GM21390 (cell line): ENCODE measurements around the gene SCMH1.
"Not testable (repeated sequence)": the region's sequence is repeated elsewhere in the genome, so short reads cannot be mapped to it uniquely, and the experiment has no call there.

Experiments used
- ATAC-seq: cut with Tn5 transposase; IDR thresholded peaks from one replicate; pipeline ENCODE4 v1.9.1; 2021; ENCODE audit not compliant: unreplicated experiment

The SCMH1 gene

DNA sequence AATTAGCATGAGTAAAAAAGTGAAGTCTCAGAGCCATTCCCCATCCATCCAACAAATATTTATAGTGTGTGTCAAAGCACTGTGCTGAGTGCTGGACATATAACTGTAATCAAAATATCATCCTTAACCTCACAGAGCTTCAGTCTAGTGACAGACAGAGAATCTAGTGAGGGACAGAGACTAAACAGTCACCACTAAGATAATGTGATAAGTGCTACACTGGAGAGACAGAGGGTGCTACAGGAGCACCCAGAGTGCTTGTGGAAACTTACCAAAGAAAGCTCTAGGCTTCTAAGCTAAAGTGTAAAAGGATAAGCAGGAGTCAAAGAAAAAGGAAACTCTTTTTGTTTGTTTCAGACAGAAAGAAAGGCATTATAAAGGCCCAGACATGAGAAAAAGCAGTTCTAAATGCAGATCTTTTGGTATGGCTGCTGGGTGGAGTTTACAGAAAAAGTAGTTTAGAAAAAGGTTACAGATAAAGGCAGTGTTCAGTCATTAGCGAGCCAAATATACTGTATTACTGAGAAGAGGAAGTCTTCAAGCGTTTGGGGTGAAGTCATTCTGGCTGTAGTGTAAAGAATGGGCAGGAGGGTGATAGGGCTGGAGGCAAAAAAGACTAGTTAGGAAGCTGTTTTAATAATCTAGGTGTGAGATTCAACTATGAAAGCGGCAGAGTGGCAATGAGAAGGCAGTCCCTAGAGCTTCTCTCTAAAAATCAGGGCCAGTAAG lies 83.8 kb downstream of the SCMH1 start:
- ATAC-seq, result no peak

DNA sequence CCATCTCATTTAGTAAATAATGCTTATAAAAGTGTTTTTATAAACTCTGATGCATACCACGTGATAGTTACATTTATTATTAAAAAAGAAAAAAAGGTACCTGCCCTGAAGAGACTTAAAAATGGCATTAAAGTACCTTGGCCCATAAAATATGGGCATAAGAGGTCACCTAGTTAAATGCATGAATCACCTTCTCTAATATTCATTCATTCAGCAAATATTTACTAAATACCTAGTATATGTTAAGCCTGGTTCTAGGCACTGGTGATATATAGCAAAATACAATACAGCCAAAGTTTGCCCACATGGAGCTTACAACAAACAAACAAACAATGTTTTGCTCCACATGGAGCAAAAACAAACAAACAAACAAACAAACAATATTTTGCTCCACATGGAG lies 87.0 kb downstream of the SCMH1 start:
- no peak for ATAC-seq

DNA sequence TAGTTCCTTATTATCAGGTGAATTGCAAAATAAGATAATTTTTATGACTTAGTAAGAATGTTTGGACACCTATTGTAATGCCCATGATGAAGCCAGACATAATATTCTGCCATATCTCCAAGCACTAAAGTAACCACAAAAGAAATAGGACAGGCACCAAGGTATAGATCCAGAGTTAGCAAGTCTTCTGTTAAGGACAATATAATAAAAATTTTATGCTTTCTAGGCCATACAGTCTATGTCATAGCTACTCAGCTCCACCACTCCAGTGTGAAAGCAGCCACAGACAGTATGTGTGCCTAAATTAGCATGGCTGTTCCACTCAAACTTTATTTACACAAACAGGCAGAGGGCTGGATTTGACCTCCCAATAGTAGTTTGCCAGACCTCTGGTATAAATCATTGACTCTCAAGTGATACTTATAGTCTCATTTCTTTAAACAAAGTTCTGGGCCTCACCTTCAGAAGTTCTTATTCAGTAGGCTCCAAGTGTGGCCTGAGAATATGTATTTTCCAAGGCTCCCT lies 88.3 kb downstream of the SCMH1 start:
- no peak for ATAC-seq

DNA sequence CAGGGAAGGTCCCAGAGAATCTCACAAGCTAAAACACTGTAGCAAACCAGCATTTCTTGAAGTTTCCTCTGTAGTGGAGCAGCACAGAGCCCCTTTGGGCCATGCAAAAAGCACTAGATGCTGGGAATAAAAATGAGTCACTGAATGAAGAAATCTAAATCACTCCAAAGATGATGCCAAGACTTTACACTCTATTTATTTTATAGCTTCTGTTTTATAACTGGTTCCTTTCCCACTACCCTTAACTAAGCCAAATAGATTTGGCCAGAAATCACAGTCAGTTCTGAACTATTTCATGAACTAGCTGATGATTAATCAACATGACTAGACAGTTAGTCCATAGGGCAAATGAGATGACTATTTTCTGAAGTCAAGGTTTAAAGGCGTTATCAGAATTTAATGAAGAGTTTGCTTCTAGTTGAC lies 89.5 kb downstream of the SCMH1 start:
- ATAC-seq, result no peak

DNA sequence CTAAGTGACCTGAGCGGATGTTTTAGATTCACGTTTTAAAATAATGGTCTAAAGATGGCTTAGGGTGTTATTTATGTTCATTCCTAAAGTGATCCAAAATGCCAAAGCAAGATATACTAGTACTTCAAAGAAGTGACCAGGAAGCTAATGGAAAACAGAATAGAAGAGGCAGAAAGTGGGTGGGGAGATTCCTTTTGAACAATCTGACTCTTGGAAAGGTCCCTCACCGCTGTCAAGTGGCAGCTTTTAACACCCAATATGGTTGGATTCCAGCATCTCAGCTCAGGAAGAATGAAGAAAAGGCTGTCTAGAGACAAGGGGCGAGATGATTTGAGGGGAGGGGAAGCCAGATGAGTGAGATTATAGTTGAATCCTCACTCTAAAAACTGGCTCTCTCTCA lies 90.3 kb downstream of the SCMH1 start:
- no peak for ATAC-seq

DNA sequence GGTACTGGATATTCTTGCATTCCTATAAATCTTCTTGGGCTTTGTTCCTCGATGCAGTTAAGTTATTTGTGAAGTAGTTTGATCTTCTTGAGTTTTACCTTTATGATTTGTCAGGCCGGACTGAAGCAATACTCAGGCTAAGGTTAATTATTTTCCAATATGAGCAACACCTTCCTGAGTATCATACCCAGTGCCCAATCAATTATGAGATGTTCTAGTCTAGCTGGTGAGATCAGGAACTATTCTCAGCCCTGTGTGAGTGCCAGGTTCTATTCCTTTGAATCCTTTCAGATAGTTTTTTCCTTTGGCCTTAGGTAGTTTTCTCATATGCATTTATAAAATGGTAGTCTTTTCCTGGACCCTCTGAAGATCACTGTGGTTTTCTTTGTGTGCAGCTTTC lies 92.5 kb downstream of the SCMH1 start:
- no peak for ATAC-seq

DNA sequence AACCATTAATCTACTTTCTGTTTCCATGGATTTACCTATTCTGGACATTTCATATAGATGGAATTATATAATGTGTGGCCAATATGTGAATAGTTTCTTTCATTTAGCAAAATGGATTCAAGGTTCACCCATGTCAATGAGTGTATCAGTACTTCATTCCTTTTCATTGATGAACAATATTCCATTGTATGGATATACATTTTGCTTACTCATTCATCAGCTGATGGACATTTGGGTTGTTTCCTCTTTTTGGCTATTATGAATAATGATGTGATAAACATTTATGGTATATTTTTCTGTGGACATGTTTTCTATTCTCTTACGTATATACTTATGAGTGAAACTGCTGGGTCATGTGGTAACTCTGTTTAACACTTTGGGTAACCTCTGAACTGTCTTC lies 97.8 kb downstream of the SCMH1 start:
- no peak for ATAC-seq

DNA sequence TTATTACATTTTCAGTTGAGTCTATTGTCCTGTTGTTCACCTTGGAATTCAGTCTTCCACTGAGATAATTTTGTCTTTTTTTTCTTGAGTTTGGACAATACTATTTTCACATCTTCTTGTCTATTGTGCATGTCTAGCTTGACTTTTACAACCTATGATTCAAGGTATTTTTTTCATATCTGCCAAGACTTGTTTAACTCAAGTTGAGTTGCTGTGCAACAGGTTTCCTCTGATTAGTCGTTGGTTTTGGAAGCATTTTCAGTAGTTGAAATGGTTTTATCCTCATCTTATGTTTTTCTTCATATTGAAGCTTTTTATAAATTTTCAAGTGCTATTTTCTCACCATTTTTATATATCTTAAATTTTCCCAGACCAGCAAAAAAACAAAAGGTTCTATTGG lies 103.6 kb downstream of the SCMH1 start:
- ATAC-seq, result no peak

DNA sequence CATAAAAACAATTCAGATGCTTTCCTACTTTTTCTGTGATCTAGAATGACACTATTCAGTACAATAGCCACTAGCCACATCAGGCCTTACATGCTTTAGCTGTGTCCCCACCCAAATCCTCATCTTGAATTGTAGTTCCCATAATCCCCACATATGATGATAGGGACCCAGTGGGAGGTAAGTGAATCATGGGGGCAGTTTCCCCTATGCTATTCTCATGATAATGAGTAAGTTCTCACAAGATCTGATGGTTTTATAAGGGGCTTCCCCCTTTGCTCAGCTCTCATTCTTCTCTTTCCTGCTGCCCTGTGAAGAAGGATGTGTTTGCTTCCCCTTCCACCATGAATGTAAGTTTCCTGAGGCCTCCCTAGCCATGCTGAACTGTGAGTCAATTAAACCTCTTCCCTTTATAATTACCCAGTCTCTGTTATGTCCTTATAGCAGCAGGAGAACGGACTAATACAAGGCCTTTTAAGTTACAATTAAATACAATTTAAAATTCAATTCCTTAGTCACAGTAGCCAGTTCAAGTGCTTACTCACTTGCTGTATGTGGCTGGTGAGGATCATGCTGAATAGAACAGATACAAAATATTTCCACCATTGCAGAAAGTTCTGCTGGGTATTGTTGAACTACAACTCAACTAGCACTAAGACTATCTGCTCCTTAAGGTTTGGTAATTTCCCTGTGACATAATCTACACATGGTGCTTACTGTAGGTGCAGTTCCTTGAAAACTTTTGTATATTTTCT lies 106.7 kb downstream of the SCMH1 start:
- ATAC-seq, result no peak

DNA sequence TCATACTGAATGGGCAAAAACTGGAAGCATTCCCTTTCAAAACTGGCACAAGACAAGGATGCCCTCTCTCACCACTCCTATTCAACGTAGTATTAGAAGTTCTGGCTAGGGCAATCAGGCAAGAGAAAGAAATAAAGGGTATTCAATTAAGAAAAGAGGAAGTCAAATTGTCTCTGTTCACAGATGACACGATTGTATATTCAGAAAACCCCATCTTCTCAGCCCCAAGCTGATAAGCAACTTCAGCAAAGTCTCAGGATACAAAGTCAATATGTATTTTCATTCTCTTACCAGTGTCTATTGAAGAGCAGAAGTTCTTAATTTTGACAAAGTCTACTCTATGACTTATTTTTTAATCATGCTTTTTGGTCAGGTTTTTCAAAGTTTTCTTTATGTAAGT lies 107.8 kb downstream of the SCMH1 start:
- not testable (repeated sequence) for ATAC-seq

DNA sequence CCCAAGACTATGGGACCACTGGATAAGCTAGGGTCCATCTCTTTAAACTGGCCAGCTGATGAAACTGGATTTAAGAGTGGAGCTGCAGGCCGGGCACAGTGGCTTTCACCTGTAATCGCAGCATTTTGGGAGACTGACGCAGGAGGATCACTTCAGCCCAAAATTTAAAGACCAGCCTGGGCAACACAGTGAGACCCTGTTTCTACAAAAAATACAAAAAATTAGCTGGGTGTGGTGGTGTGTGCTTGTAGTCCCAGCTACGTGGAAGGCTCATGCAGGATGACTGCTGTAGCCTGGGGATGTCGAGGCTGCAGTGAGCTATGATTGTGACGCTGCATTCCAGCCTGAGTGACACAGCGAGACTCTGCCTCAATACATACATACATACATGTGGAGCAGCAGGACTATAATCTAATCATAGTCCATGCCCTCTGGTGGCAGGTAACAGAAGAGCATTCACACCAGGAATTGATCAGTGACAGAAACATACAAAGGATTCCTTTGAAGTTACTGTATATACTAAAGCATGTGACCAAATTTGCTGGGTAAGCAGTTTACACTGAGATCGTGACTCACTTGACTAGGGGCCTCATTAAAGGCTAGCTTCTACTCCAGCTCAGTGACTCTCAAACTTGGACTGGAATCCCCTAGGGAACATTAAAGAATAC lies 119.1 kb downstream of the SCMH1 start:
- ATAC-seq, result no peak

DNA sequence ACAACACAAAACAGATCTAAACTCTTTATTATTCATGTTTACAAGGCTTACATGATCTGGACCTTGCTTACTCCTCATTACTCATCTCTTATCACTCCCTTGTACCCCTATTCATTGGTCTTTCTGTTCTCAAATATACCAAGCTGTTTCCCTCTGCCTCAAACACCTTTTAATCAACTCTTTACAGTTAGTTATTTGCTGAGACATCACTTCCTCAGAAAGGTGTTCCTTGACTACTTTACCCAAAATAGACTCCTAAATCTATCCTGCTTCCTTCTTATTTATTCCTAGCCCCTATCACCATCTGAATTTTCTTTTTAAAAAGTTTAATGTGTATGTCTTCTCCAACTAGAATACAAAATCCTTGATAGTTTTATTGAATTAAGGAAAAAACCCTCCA lies 120.0 kb downstream of the SCMH1 start:
- ATAC-seq, result no peak

DNA sequence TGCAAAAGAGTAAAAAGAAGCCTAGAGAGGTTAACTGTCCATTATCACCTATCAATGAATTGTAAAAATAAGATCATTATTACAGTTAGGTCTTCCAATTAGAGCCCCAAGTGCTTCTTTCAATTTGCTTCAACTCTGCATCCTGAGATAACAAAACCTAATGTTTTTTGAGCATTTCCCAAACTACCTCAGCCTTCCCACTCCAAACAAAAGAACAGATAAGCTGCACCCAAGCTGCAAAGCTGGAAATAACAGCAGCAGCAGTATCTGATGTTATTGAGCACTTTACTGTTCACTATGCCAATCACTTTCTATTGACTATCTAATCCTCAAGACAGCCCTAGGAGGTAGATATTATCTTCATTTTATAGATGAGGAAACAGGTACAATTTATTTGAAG lies 123.5 kb downstream of the SCMH1 start:
- ATAC-seq, result no peak

DNA sequence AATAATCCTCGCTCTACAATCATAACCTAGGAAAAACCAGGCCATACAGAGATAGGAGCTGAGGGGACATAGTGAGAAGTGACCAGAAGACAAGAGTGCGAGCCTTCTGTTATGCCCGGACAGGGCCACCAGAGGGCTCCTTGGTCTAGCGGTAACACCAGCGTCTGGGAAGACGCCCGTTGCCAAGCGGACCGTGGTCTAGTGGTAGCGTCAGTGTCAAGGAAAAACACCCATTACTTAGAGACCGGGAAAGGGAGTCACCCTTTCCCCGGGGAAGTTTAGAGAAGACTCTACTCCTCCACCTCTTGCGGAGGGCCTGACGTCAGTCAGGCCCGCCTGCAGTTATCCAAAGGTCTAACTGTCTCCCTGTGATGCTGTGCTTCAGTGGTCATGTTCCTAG lies 124.9 kb downstream of the SCMH1 start:
- ATAC-seq, result not testable (repeated sequence)

DNA sequence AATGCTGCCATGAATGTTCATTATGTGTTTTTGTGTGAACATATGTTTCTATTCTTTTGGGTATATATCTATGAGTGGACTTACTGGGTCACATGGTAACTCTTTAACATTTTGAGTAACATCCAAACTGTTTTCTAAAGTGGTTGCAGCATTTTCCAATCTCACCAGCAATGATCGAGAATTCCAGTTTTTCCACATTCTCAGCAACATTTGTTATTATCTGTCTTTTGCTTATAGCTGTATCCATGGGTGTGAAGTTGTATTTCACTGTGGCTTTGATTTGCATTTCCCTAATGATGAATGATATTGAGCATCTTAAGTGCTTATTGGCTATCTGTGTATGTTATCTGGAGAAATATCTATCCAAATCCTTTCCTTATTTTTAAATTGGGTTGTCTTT lies 131.4 kb downstream of the SCMH1 start:
- ATAC-seq, result no peak

DNA sequence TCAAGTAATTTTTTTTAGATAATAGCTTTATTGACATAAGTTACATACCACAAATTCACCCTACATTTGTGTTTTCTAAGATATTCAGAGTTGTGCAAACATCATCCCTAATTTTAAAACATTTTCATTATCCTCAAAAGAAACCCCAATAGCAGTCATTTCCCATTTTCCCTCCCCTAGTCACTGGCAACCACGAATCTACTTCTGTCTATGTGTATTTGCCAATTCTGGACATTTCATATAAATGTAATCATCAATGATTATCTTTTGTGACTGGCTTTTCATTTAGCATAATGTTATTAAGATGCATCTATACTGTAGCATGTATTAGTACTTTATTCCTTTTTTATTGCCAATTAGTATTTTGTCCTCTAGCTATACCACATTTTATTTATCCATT lies 131.8 kb downstream of the SCMH1 start:
- no peak for ATAC-seq

DNA sequence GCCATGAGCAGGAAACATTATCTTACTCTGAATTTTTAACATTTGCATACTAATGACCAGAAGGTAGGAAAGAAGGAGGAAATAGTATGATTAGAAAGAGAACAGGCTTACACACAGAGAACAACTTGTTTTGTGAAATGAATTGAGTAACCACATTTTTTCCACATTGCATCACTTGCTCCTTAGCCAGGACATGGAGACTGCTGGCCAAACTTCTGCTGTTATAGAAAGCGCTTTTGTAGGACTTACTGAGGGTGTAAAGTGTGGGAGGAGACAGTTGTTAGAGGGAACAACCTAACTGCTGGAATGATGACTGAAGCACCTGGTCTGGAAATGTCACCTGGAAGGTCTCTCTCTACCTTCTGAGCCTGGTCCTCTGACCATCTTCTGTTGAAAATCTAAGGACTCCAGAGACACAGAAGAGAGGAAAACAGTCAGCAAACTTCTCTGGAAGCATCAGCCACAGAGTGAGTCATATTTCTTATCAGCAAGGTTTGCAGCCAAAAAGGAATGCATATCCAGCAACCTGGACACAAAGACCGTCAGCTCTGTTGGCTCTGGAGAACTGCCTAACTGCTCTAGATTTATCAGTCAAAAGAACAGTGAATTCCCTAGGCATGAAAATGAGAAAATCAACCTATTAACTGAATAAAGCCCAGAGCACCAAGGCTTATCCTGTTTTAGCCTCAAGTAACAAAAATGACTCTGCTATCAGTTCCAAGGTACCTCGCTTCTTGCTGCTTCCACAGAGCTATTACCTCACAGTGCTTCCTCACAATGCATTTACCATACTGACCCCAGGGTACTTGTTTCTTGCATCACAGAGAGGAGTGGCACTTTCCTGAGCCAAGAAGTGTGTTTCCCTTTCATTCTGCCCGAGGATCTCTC lies 132.6 kb downstream of the SCMH1 start:
- no peak for ATAC-seq

DNA sequence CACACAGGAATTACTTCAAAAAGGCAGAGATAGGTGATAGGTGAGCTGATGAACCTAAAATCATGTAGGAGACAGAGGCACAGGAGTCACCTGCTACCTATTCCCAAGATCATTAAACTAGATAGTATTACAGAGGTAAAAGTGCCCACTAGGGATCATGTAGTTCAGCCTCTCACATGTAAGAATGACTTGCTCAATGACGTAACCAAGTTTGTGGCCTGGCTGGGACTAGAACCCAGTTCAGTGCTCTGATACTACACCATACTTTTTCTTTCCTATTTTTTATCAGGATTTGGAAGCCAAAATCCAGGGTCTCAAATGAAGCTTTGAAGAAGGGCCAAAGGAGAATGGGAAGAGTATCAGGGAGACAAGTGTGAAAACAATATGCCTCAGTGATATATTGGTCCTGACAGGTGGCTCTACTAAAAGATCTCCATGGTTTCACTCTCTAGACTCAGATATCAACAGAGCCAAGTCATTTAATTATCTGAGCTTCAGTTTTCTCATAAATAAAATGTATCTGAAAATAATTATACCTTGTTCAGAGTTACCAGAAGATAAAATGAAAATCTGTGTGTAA lies 133.3 kb downstream of the SCMH1 start:
- ATAC-seq, result no peak

DNA sequence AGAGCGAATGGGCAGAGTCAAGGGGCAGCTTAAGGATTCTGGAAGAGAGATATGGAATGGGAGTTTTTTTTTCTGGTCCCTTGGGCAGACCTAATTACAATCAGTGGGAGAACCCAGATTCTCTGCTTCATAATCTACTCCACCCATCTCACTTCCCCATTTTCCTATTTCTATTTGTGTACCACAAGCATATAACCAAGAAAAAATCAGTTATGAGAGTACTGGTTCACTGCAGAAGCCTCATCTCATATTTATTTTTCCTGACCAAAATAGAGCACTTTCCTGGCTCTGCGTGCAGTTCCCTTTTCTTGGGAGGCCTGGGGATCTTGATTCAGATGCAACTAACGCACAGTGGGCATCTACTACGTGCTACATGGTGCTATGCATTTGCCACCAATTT lies 138.3 kb downstream of the SCMH1 start:
- ATAC-seq, result no peak

DNA sequence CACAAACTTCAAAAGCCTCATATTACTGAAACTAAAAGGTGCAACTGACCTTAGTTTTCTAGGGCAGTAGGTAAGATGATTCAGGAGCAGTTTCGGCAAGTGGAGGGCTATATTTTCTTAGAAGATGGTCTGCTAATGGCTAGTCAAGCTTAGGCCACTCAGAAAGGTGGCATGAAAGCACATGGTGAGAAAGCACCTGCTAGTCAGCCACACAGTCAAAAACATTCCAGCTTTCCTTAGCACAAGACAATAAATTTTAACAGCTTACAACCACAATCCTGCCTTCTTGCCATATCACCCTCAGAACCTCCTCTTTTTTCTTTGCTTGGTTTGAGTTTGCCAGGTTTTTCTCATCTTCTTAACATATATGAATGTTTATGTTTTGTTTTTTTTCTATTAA lies 139.5 kb downstream of the SCMH1 start:
- no peak for ATAC-seq
